Middle frontal gyrus (tissue), 1 donor: ENCODE results near the gene CHM.
"Not testable (repeated sequence)": the region's sequence is repeated elsewhere in the genome, so short reads cannot be mapped to it uniquely, and the experiment has no call there.

Source experiments
- DNase-seq: peaks from one replicate; pipeline ENCODE4 v3.0.0-alpha.2; 2015; ENCODE audit warnings: low spot score; ENCODE audit errors: extremely low spot score

CHM gene

GRCh38 chrX:85996555-85996954 lies 50.8 kb downstream of the CHM start:
- no peak for DNase-seq

GRCh38 chrX:85995641-85996040 lies 51.7 kb downstream of the CHM start:
- no peak for DNase-seq

DNA sequence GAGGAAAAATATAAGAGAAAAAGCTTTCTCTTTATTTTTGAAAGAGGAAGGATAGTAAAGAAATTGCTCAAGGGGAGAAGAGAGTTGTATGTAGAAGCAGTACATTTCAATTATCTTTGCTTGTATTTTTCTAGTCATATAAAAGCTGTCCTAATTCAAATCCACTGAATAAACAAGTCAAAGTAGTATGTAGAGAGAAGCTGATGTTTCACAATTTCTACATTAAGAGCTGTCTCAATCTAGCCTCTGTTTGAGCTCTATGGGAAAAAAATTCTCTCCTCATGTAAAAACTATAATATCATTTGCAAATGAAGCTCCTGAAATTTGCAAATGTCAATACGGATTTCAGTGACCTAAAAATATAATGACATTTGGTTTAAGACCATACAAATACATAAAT lies 52.6 kb downstream of the CHM start:
- no peak for DNase-seq

- no peak for DNase-seq
These were observed 53.1 kb downstream of the CHM start for GRCh38 chrX:85994228-85994627.

- no peak for DNase-seq
These were observed 53.7 kb downstream of the CHM start for GRCh38 chrX:85993539-85994197.

DNA sequence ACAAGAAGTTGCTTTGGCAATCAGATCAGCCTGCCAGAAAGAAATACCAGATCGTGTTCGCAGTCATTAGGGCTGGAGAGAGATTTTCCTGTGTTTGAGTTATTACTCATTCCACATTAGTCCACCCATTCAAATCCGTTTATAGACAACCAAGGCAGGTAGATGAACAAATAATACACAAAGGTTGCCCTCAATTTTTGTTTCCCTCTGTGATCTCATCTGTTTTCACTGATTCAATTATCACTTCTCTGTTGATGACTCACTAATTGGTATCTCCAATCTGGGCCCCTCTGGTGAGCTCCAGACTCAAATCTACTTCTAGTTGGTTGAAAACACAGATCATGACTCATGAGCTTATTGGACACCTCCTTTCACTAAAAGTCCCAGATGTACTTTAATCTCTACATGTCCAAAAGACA lies 54.5 kb downstream of the CHM start:
- no peak for DNase-seq

DNA sequence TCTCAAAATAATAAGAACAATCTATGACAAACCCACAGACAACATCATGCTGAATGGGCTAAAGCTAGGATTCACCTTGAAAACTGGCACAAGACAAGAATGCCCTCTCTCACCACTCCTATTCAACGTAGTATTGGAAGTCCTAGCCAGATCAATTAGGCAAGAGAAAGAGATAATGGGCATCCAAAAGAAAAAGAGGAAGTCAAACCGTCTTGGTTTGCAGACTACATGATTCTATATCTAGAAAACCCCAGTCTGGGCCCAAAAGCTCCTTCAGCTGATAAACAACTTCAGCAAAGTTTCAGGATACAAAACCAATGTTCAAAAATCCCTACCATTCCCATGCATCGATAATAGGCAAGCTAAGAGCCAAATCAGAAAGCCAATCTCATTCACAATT lies 59.0 kb downstream of the CHM start:
- DNase-seq, result no peak

GRCh38 chrX:85980286-85980685 lies 67.1 kb downstream of the CHM start:
- DNase-seq, result no peak

DNA sequence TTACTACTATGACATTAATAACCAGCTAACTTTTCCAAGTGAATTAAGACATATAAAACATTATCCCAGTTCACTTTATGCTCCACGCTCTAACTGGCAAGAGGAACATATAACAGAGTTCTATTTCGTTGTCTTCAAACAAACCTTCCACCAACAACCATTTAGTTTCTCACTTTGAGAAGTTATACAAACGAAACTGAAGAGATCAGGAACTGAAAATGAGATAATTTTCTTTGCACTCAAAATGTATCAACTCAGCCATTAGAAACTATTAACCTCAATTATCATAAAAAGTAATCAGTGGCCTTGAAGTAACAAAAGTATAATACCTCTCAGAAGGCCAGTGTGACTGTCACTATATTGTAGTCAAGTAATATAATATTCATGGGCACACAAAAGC lies 70.1 kb downstream of the CHM start:
- no peak for DNase-seq

- DNase-seq, result not testable (repeated sequence)
These were observed 75.0 kb downstream of the CHM start for GRCh38 chrX:85972351-85972750.

DNA sequence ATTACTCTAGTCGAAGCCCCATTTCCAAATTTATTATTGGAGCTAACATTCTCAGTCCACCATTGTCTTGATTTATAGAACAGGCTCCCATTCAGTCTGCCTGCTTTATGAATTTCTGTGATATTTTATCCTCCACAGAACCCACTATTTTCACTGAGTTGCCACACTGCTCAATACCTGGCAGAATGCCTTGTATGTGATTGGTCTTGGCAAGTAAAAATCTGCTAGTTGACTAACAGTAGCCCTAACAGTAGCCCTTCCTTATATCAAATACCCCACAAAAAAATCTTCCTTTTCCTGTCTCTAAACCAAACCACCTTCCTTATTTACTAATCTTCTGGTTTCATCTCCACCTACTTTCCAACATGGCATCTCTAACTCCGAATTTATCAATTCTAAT lies 82.6 kb downstream of the CHM start:
- no peak for DNase-seq

DNA sequence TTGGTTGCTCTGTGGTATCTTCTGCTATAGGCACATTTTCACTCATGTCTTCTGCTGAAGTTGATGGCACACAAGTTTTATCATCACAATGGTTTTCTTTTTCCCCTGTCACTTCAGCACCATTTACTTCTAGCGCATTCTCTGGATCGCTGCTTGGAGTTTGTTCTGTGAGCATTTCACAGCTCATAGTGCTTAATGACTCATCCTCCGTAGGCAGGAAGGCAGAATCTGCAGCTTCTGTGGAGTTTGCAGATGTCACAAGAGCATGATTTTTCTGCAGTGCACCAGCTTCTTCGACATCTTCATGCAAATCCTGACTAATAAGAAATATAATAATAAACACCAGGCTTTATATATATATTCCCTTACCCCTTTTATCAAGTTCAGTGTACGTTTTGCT lies 83.6 kb downstream of the CHM start:
- peak; percentile 24 for DNase-seq

GRCh38 chrX:85955510-85955909 lies 91.8 kb downstream of the CHM start:
- no peak for DNase-seq

DNA sequence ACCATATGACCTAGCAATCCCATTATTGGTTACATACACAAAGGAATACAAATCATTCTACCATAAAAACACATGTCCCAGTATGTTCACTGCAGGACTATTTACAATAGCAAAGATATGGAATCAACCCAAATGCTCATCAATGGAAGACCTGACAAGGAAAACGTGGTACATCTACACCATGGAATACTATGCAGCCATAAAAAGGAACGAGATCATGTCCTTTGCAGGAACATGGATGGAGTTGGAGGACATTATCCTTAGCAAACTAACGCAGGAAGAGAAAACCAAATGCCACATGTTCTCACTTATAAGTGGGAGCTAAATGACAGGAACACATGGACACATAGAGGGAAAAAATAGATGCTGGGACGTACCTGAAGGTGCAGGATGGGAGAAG lies 102.6 kb downstream of the CHM start:
- DNase-seq, result not testable (repeated sequence)

DNA sequence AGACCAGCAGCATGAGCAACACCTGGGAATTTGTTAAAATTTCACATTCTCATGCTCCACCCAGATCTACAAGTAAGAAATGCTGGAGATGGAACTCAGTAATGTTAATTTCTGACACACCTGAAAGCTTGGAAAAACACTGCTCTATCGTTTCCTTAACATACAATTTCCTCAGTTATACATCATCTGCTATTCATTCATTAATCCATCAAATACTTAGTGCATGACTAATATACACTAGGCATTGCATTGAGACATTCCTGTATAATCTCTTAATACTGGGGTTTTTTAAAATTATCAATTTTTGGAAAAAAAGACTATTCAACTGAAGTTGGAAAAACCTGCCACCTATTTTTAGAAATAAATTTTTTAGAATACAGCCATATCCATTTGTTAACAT lies 106.1 kb downstream of the CHM start:
- DNase-seq, result no peak

GRCh38 chrX:85939942-85940341 lies 107.4 kb downstream of the CHM start:
- not testable (repeated sequence) for DNase-seq

- DNase-seq, result not testable (repeated sequence)
These were observed 113.0 kb downstream of the CHM start for GRCh38 chrX:85934399-85934798.

- no peak for DNase-seq
These were observed 117.3 kb downstream of the CHM start for GRCh38 chrX:85930099-85930498.

GRCh38 chrX:85928606-85929005 lies 118.8 kb downstream of the CHM start:
- DNase-seq, result no peak

GRCh38 chrX:85927740-85928139 lies 119.6 kb downstream of the CHM start:
- DNase-seq, result no peak

- no peak for DNase-seq
These were observed 124.5 kb downstream of the CHM start for GRCh38 chrX:85922821-85923220.

- DNase-seq, result not testable (repeated sequence)
These were observed 130.6 kb downstream of the CHM start for GRCh38 chrX:85916656-85917280.

GRCh38 chrX:85914431-85914830 lies 132.9 kb downstream of the CHM start:
- no peak for DNase-seq
